B cell (primary cell): ENCODE data around the gene COL4A1. TPM values are rescaled to one million over a fixed set of nuclear protein-coding genes. Genes with fewer than 3 reads are reported as not detected.

Experiments used
- ATAC-seq: fragments of 200-7000 bp; cut with Tn5 transposase; one replicate; pipeline ENCODE4 v1.10.0; 2021; ENCODE audit warnings: low read depth, mild to moderate bottlenecking, moderate number of reproducible peaks, moderate library complexity
- CTCF ChIA-PET: fragments of 350-600 bp; sonication (Branson Sonifier 250); formaldehyde crosslinking; loops from one replicate; lab custom pipeline; 2021; ENCODE audit warnings: antibody characterized with exemption, inconsistent platforms; lab: Charles Lee
- POLR2A ChIA-PET: fragments of 350-600 bp; sonication (Branson Sonifier 250); formaldehyde crosslinking; loops from one replicate; lab custom pipeline; 2021; ENCODE audit warnings: antibody characterized with exemption; lab: Charles Lee
- DNase-seq: peaks from one replicate; pipeline ENCODE4 v3.0.0; 2013
- H2AFZ ChIP-seq: 2 replicates; pipeline ENCODE4 v1.6.1; 2012; ENCODE audit warnings: mild to moderate bottlenecking, low read depth, low read length; ENCODE audit not compliant: insufficient read depth, poor library complexity, severe bottlenecking
- H3K27ac ChIP-seq, 2 donors: 1 replicate in 1 of 2; 2 replicates in 1 of 2; pipeline ENCODE4 v1.5.1; 2012 to 2013; ENCODE audit warnings: low read length in 2 of 2, mild to moderate bottlenecking in 2 of 2, moderate library complexity in 1 of 2
- H3K27me3 ChIP-seq, 4 experiments: fragments of 200-600 bp in 1 of 4; sonication (generic) in 1 of 4; replicated peaks in 1 of 4; 1 replicate in 2 of 4; 2 replicates in 2 of 4; pipeline versions ENCODE4 v1.6.1 to v1.7.0; 2013 to 2016; ENCODE audit warnings: low read length in 3 of 4, mild to moderate bottlenecking in 2 of 4, mixed read lengths in 1 of 4, moderate library complexity in 1 of 4; ENCODE audit not compliant: insufficient read depth in 4 of 4, control insufficient read depth in 3 of 4; ENCODE audit errors: control extremely low read depth in 1 of 4
- H3K36me3 ChIP-seq, 2 experiments: replicated peaks in 1 of 2; 1 replicate in 1 of 2; 2 replicates in 1 of 2; pipeline versions ENCODE4 v1.6.1 to v1.7.1; 2013; ENCODE audit warnings: low read length in 1 of 2; ENCODE audit not compliant: insufficient read depth in 2 of 2, control insufficient read depth in 1 of 2; ENCODE audit errors: control extremely low read depth in 1 of 2, extremely low read depth in 1 of 2
- H3K4me1 ChIP-seq, 2 donors: fragments of 200-600 bp in 1 of 2; sonication (generic) in 1 of 2; 1 replicate in 1 of 2; 2 replicates in 1 of 2; pipeline versions ENCODE4 v1.5.1 to v1.6.1; 2013 to 2017; ENCODE audit warnings: low read length in 2 of 2; ENCODE audit not compliant: control insufficient read depth in 2 of 2, insufficient read depth in 2 of 2
- H3K4me2 ChIP-seq: replicated peaks from 2 replicates; pipeline ENCODE3; 2012; ENCODE audit warnings: mild to moderate bottlenecking, low read depth, low read length; ENCODE audit not compliant: poor library complexity, severe bottlenecking
- H3K4me3 ChIP-seq, 5 experiments: fragments of 200-600 bp in 1 of 5; sonication (generic) in 1 of 5; 1 replicate in 3 of 5; 2 replicates in 2 of 5; pipeline versions ENCODE4 v1.5.1 to v1.7.0; 2011 to 2016; ENCODE audit warnings: low read length in 4 of 5, mild to moderate bottlenecking in 4 of 5, low read depth in 2 of 5, control low read depth in 1 of 5, moderate library complexity in 1 of 5; ENCODE audit not compliant: insufficient read depth in 1 of 5; ENCODE audit errors: control extremely low read depth in 1 of 5, extremely low read depth in 1 of 5
- H3K79me2 ChIP-seq: fragments of 200-600 bp; sonication (generic); one replicate; pipeline ENCODE4 v1.6.0; 2016; ENCODE audit warnings: low read length; ENCODE audit not compliant: control insufficient read depth, insufficient read depth
- H3K9ac ChIP-seq: fragments of 200-600 bp; sonication (generic); 2 replicates; pipeline ENCODE4 v1.6.1; 2017; ENCODE audit warnings: mild to moderate bottlenecking, low read length, moderate library complexity
- H3K9me3 ChIP-seq, 3 donors: one replicate each; pipeline versions ENCODE4 v1.6.1 to v1.7.1; 2013; ENCODE audit warnings: low read length in 2 of 3; ENCODE audit not compliant: control insufficient read depth in 2 of 3, insufficient read depth in 1 of 3; ENCODE audit errors: control extremely low read depth in 1 of 3
- H4K20me1 ChIP-seq: 2 replicates; pipeline ENCODE4 v1.6.0; 2012; ENCODE audit warnings: mild to moderate bottlenecking, low read length; ENCODE audit not compliant: insufficient read depth, control insufficient read depth, poor library complexity, severe bottlenecking
- H3K27ac Mint-ChIP-seq: one replicate; pipeline ENCODE4 v1.8.0; 2021; ENCODE audit warnings: mixed read lengths
- H3K27me3 Mint-ChIP-seq: one replicate; pipeline ENCODE4 v1.8.0; 2021; ENCODE audit warnings: mixed read lengths
- H3K4me1 Mint-ChIP-seq: one replicate; pipeline ENCODE4 v1.8.0; 2021; ENCODE audit warnings: mixed read lengths
- H3K4me3 Mint-ChIP-seq: one replicate; pipeline ENCODE4 v1.8.0; 2021; ENCODE audit warnings: mixed read lengths
- H3K9me3 Mint-ChIP-seq: one replicate; pipeline ENCODE4 v1.8.0; 2022; ENCODE audit warnings: mixed read lengths; ENCODE audit not compliant: insufficient read depth
- CTCF ChIP-seq: fragments of 200-600 bp; IDR thresholded peaks from one replicate; pipeline ENCODE4 v1.8.0; 2022; ENCODE audit warnings: antibody characterized with exemption, mild to moderate bottlenecking
- EZH2 ChIP-seq: IDR thresholded peaks from 2 replicates; pipeline ENCODE4 v1.6.1; 2012; ENCODE audit warnings: borderline replicate concordance, low read depth, mild to moderate bottlenecking, moderate library complexity, low read length; ENCODE audit not compliant: insufficient read depth, poor library complexity, severe bottlenecking
- WGBS: methylation state at CpG from one replicate; pipeline ENCODE4 v1.1.5; 2013; ENCODE audit warnings: missing lambda C conversion rate; ENCODE audit not compliant: insufficient coverage; 5-methylcytosine and 5-hydroxymethylcytosine counted together
- intact Hi-C: fragments of 100-400 bp; cut with micrococcal nuclease; formaldehyde crosslinking; loops from one replicate; pipeline ENCODE4 v1.10.0; 2022
- polyA plus RNA-seq: library from polyadenylated mRNA; depleted of rRNA; stranded (reverse); fragments of >200 nt; gene quantifications from 2 replicates; pipeline ENCODE4 v1.2.3, GENCODE V29; 2012
- total RNA-seq, 2 donors: library from RNA; stranded (reverse); fragments of 120-200 nt in 1 of 2; gene quantifications; 1 replicate in 1 of 2; 2 replicates in 1 of 2; pipeline versions ENCODE4 v1.2.3 to v1.2.4, GENCODE V29; 2013 to 2022

COL4A1 gene
- total and polyA plus RNA-seq, 2 donors (not counting 1 experiment from before 2014, with no cell fraction given) = not detected

GRCh38 chr13:110250258-110250891 lies 56.6 kb downstream of the COL4A1 start:
- ATAC-seq (no peak), DNase-seq (no peak)
- Mint-ChIP-seq H3K9me3 (no peaks in the 10 kb centered on the region), H3K4me3 (no peak overlapping the region), H3K27me3 (peaks cover 5% of the 10 kb centered on the region), H3K4me1 (no peaks in the 10 kb centered on the region), H3K27ac (no peak overlapping the region)
- H3K79me2 ChIP-seq = no peaks in the 10 kb centered on the region
- 88% methylated on average over 8 of the region's 10 CpGs for WGBS
- ChIA-PET CTCF (no interaction called here), POLR2A (no interaction called here)
- H3K27me3 ChIP-seq = no peaks in the 10 kb centered on the region
- H3K36me3 ChIP-seq = no peaks in the 10 kb centered on the region
- intact Hi-C loops = no loop called here
- no peak overlapping the region for H2AFZ ChIP-seq
- H3K9me3 ChIP-seq = peaks cover 0 to 9% (median 0%) of the 10 kb centered on the region in 3 donors
- no peak overlapping the region for H3K9ac ChIP-seq
- H3K4me3 ChIP-seq = no peak overlapping the region
- no peaks in the 10 kb centered on the region for H3K4me1 ChIP-seq
- H4K20me1 ChIP-seq = no peaks in the 10 kb centered on the region
- no peak overlapping the region for H3K27ac ChIP-seq
- H3K4me2 ChIP-seq = no peak overlapping the region
- TF ChIP-seq CTCF = no peak
- TF ChIP-seq EZH2 = no peak

GRCh38 chr13:110249326-110249725 lies 57.6 kb downstream of the COL4A1 start:
- H3K36me3 ChIP-seq = no peaks in the 10 kb centered on the region

More at GRCh38 chr13:110249326-110249725, 57.6 kb downstream of the COL4A1 start:
- H3K79me2 ChIP-seq = no peaks in the 10 kb centered on the region
- Mint-ChIP-seq H3K4me1 (no peaks in the 10 kb centered on the region), H3K9me3 (no peaks in the 10 kb centered on the region), H3K27ac (no peak overlapping the region), H3K4me3 (no peak overlapping the region), H3K27me3 (peaks cover 12% of the 10 kb centered on the region)
- no peaks in the 10 kb centered on the region for H3K4me1 ChIP-seq
- no peaks in the 10 kb centered on the region for H3K27me3 ChIP-seq
- no peak overlapping the region for H3K27ac ChIP-seq
- 82% methylated on average over 12 of the region's 13 CpGs for WGBS
- H3K9ac ChIP-seq = no peak overlapping the region
- ATAC-seq (no peak), DNase-seq (no peak)
- H2AFZ ChIP-seq = no peak overlapping the region
- H3K9me3 ChIP-seq = peaks cover 0 to 3% (median 0%) of the 10 kb centered on the region in 3 donors
- POLR2A ChIA-PET = no interaction called here
- TF ChIP-seq EZH2 (no peak), CTCF (no peak)
- CTCF ChIA-PET = interaction anchor here (1.0 kb wide), 1 partner anchor 29 kb away, joined by 3 read pairs; no protein-coding TSS in a partner anchor
- H3K4me2 ChIP-seq = no peak overlapping the region
- H4K20me1 ChIP-seq = no peaks in the 10 kb centered on the region
- no peak overlapping the region for H3K4me3 ChIP-seq
- intact Hi-C loops = no loop called here
